ENCODE data around the gene ERP44. TPM values are rescaled to one million over a fixed set of nuclear protein-coding genes. Genes with fewer than 3 reads are reported as not detected.

ERP44 gene
- total RNA-seq, 4 donors from 2014 or later = 9.7 to 13.2 (median 12.4) TPM

DNA sequence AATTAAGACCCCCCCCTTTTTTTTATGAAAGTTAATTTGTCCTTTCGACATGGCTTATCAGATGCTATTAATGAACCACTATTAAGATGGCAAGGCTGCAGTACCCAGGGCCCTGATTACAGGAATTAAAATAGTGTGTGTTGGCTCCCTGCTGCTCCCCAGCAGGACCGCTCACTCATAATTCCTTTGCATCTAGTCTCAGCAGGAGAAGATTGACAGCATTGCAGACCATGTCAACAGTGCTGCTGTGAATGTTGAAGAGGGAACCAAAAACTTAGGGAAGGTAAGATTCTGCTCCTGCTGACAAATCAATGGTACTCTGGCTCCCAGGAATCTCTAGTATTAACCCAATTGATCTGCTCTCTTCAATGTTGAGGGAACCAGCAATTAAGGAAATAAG lies 131.3 kb downstream of the ERP44 start:
- Histone ChIP-seq H3K27me3 (no peaks in the 10 kb centered on the region), H3K4me3 (no peak overlapping the region), H3K36me3 (peaks cover 45% of the 10 kb centered on the region), H3K4me1 (no peaks in the 10 kb centered on the region), H3K9me3 (no peaks in the 10 kb centered on the region), H3K27ac (no peak overlapping the region)
- TF ChIP-seq POLR2A (IDR thresholded peaks at IDR 0.05) (no peak), POLR2AphosphoS5 (IDR thresholded peaks at IDR 0.05) (no peak), EP300 (IDR thresholded peaks at IDR 0.05) (no peak)
- TF ChIP-seq, protein P1, sequence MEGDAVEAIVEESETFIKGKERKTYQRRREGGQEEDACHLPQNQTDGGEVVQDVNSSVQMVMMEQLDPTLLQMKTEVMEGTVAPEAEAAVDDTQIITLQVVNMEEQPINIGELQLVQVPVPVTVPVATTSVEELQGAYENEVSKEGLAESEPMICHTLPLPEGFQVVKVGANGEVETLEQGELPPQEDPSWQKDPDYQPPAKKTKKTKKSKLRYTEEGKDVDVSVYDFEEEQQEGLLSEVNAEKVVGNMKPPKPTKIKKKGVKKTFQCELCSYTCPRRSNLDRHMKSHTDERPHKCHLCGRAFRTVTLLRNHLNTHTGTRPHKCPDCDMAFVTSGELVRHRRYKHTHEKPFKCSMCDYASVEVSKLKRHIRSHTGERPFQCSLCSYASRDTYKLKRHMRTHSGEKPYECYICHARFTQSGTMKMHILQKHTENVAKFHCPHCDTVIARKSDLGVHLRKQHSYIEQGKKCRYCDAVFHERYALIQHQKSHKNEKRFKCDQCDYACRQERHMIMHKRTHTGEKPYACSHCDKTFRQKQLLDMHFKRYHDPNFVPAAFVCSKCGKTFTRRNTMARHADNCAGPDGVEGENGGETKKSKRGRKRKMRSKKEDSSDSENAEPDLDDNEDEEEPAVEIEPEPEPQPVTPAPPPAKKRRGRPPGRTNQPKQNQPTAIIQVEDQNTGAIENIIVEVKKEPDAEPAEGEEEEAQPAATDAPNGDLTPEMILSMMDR (IDR thresholded peaks at IDR 0.05) = no peak
- WGBS = 85% methylated on average over 2 of the region's 2 CpGs
- no peak for DNase-seq (ENCODE audit: low spot score in 2 of 2)

DNA sequence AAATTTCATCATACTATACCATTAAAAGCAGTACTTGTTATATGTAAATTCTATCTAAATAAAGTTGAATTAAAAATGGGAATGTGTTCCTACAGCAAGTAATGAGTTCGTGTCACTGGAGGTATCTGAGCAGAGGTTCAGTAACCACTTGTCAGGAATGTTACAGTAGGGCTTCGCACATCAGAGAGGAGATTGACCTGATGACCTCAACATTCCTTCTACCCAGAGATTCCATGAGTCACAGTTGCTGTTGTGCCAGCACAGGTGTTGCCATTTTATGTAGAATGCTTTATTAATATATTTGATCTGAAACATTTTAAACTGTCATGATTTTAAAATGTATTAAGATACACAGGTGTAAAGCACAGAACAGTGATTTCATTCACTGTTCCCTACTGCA lies 132.1 kb downstream of the ERP44 start:
- Histone ChIP-seq H3K9me3 (no peaks in the 10 kb centered on the region), H3K36me3 (peaks cover 45% of the 10 kb centered on the region), H3K4me1 (no peaks in the 10 kb centered on the region), H3K27ac (no peak overlapping the region), H3K4me3 (no peak overlapping the region), H3K27me3 (no peaks in the 10 kb centered on the region)
- WGBS = 54% methylated on average over 2 of the region's 2 CpGs
- no peak for DNase-seq (ENCODE audit: low spot score in 2 of 2)
- no peak for TF ChIP-seq POLR2A (IDR thresholded peaks at IDR 0.05)
- no peak for TF ChIP-seq EP300 (IDR thresholded peaks at IDR 0.05)
- TF ChIP-seq, protein P1 (IDR thresholded peaks at IDR 0.05) = no peak

DNA sequence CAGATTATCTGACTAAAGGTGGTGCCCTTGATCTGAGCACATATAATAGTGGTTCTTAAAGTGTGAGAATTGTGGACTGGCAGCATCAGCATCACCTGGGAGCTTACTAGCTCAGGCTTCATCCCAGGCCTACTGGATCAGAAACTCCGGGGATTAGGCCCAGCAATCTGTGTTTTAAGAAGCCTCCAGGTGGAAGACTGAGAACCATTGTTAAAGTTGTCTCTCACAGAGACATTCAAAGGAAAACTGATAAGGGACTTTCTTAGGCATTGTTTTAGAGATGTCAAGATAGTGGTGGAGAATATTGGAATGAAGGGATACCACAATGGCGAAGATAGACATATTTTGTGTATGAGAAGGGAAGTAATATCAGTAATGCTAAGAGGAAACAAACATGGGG lies 132.8 kb downstream of the ERP44 start:
- H3K4me1 ChIP-seq = no peaks in the 10 kb centered on the region
- no peak overlapping the region for H3K4me3 ChIP-seq
- DNase-seq (ENCODE audit: low spot score in 2 of 2) = no peak
- TF ChIP-seq POLR2A (IDR thresholded peaks at IDR 0.05) (no peak), POLR2AphosphoS5 (IDR thresholded peaks at IDR 0.05) (no peak), EP300 (IDR thresholded peaks at IDR 0.05) (no peak)
- TF ChIP-seq, protein P1 (IDR thresholded peaks at IDR 0.05) = no peak
- H3K27ac ChIP-seq = no peak overlapping the region
- 99% methylated on average over 2 of the region's 2 CpGs for WGBS
- no peaks in the 10 kb centered on the region for H3K9me3 ChIP-seq
- H3K36me3 ChIP-seq = peaks cover 46% of the 10 kb centered on the region
- no peaks in the 10 kb centered on the region for H3K27me3 ChIP-seq

DNA sequence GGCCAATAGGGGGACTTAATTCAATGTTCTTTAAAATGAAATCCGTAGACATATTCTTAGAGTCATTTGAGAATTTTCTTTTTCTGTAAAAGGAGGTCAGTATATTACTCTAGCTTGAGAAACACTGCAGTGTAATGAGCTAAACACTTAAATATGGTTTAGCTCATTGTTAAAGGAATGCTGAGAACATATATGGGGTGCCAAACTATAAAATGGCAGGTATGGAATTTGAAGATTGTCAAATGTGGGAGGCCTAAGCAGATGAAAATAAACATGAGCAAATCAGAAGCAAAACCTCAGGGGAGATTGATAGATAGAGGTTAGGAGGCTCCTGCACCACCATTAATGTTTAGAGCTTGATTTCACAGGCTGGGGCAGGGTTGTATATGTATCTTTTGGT lies 134.5 kb downstream of the ERP44 start:
- Histone ChIP-seq H3K4me1 (no peaks in the 10 kb centered on the region), H3K27me3 (no peaks in the 10 kb centered on the region), H3K27ac (no peak overlapping the region), H3K36me3 (peaks cover 43% of the 10 kb centered on the region), H3K9me3 (no peaks in the 10 kb centered on the region), H3K4me3 (no peak overlapping the region)
- DNase-seq (ENCODE audit: low spot score in 2 of 2) = no peak
- TF ChIP-seq POLR2AphosphoS5 (IDR thresholded peaks at IDR 0.05) (no peak), EP300 (IDR thresholded peaks at IDR 0.05) (no peak), POLR2A (IDR thresholded peaks at IDR 0.05) (no peak)
- TF ChIP-seq, protein P1 (IDR thresholded peaks at IDR 0.05) = no peak
- WGBS = 100% methylated on average over 1 of the region's 1 CpG

DNA sequence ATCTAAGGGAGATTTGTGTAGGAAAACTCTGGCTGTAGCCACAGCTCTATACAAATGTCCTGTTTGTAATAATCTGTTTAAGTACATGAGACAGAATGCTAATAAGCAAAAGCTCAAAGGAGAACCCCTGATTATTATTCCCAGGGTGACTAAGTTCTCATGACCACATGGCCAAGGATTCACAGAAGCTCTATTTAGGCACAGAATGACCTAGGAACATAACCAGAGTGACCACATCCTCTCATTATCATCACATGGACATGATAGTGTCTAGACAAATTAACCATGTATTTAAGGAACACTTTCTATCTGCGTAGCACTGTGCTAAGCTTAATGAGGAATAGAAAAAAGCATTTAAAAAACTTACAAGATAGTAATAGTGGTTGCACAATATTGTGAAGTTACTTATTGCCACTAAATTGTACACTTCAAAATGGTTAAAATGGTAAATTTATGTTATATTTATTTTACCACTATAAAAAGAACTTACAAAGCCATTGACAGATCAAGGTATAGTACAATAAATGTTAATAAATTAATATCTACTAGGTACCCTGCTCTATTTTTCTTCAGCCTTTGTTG lies 136.0 kb downstream of the ERP44 start:
- no peaks in the 10 kb centered on the region for H3K27me3 ChIP-seq
- TF ChIP-seq, protein P1 (IDR thresholded peaks at IDR 0.05) = no peak
- no peak for TF ChIP-seq POLR2A (IDR thresholded peaks at IDR 0.05)
- TF ChIP-seq EP300 (IDR thresholded peaks at IDR 0.05) = no peak
- TF ChIP-seq POLR2AphosphoS5 (IDR thresholded peaks at IDR 0.05) = no peak
- no peak overlapping the region for H3K4me3 ChIP-seq
- WGBS = 95% methylated on average over 1 of the region's 1 CpG
- H3K27ac ChIP-seq = no peak overlapping the region
- DNase-seq (ENCODE audit: low spot score in 2 of 2) = no peak
- H3K36me3 ChIP-seq = peaks cover 29% of the 10 kb centered on the region
- H3K9me3 ChIP-seq = no peaks in the 10 kb centered on the region
- H3K4me1 ChIP-seq = no peaks in the 10 kb centered on the region

Data from suprapubic skin (tissue), 4 donors.